Midbrain (tissue), 1 donor: ENCODE data around the gene KIF7.
A peak's percentile ranks its signal among the peaks of the same experiment; 100 is the strongest.

Experiments
- DNase-seq: peaks from one replicate; lab custom pipeline; 2025; lab: John Stamatoyannopoulos, UW

KIF7 gene

GRCh38 chr15:89648106-89649012, 6.9 kb downstream of the KIF7 start:
- DNase-seq = no peak

GRCh38 chr15:89647191-89647851, 7.9 kb downstream of the KIF7 start:
- DNase-seq = peak; percentile 23

- no peak for DNase-seq
Observed at GRCh38 chr15:89646416-89647141, 8.7 kb downstream of the KIF7 start.

GRCh38 chr15:89645680-89646079, 9.6 kb downstream of the KIF7 start:
- DNase-seq = no peak

GRCh38 chr15:89642106-89642505, 13.2 kb downstream of the KIF7 start:
- no peak for DNase-seq

- DNase-seq = no peak
Observed at GRCh38 chr15:89641053-89641452, 14.2 kb downstream of the KIF7 start.

- DNase-seq = no peak
Observed at GRCh38 chr15:89640245-89640644, 15.0 kb downstream of the KIF7 start.

- DNase-seq = no peak
Observed at GRCh38 chr15:89633585-89633984, 21.7 kb downstream of the KIF7 start.

- no peak for DNase-seq
Observed at GRCh38 chr15:89632563-89633430, 22.5 kb downstream of the KIF7 start.

GRCh38 chr15:89631902-89632264, 23.4 kb downstream of the KIF7 start:
- DNase-seq = no peak

- DNase-seq = no peak
Observed at GRCh38 chr15:89630974-89631901, 24.0 kb downstream of the KIF7 start.

- DNase-seq = no peak
Observed at GRCh38 chr15:89630260-89630659, 25.0 kb downstream of the KIF7 start.

GRCh38 chr15:89629829-89630228, 25.4 kb downstream of the KIF7 start:
- DNase-seq = no peak

GRCh38 chr15:89628806-89629715, 26.2 kb downstream of the KIF7 start:
- no peak for DNase-seq

GRCh38 chr15:89628301-89628700, 27.0 kb downstream of the KIF7 start:
- DNase-seq = no peak

- DNase-seq = no peak
Observed at GRCh38 chr15:89627256-89627970, 27.9 kb downstream of the KIF7 start.

- DNase-seq = no peak
Observed at GRCh38 chr15:89625716-89626115, 29.6 kb downstream of the KIF7 start.

- no peak for DNase-seq
Observed at GRCh38 chr15:89623165-89623564, 32.1 kb downstream of the KIF7 start.

- DNase-seq = no peak
Observed at GRCh38 chr15:89621547-89621946, 33.7 kb downstream of the KIF7 start.
